GM12874 (cell line): ENCODE results near the gene RFFL.

Experiments
- CTCF ChIP-seq: IDR thresholded peaks from 2 replicates; pipeline ENCODE4 v1.5.1; 2011; ENCODE audit warnings: low read depth, mild to moderate bottlenecking, control low read depth, low read length, moderate library complexity; ENCODE audit not compliant: insufficient read depth

The RFFL gene

GRCh38 chr17:34987232-34987631 lies 76.3 kb downstream of the RFFL start:
- no peak for TF ChIP-seq CTCF

- TF ChIP-seq CTCF, result no peak
These were observed 81.8 kb downstream of the RFFL start for GRCh38 chr17:34981538-34982241.

GRCh38 chr17:34980681-34981537 lies 82.6 kb downstream of the RFFL start:
- peak; percentile 43 for TF ChIP-seq CTCF

GRCh38 chr17:34980353-34980680 lies 83.2 kb downstream of the RFFL start, which contains the start of gene LIG3:
Gene LIG3, plus strand, starts transcription at chr17:34980512. Its CDS starts 2,494 bp downstream, at chr17:34983006.
- TF ChIP-seq CTCF, result no peak

- no peak for TF ChIP-seq CTCF
These were observed 83.7 kb downstream of the RFFL start for GRCh38 chr17:34979650-34980352.

- no peak for TF ChIP-seq CTCF
These were observed 84.4 kb downstream of the RFFL start for GRCh38 chr17:34979153-34979552.
